DND-41 (cell line): ENCODE measurements around the gene PTPRG.

ENCODE experiments used
- ATAC-seq: fragments of 200-7000 bp; cut with Tn5 transposase; 3 replicates; pipeline ENCODE4 v1.9.1; 2021; ENCODE audit warnings: low read depth; ENCODE audit not compliant: insufficient read depth
- DNase-seq: peaks from one replicate; pipeline ENCODE4 v3.0.0-alpha.2; 2020
- H2AFZ ChIP-seq: 2 replicates; pipeline ENCODE4 v1.6.0; 2012; ENCODE audit warnings: low read depth, low read length
- H3K27ac ChIP-seq: 2 replicates; pipeline ENCODE4 v1.5.1; 2012; ENCODE audit warnings: low read length, inconsistent platforms
- H3K27me3 ChIP-seq: fragments of 200-600 bp; sonication (generic); 2 replicates; pipeline ENCODE4 v1.6.0; 2012; ENCODE audit warnings: low read length, mild to moderate bottlenecking, inconsistent platforms; ENCODE audit not compliant: insufficient read depth, poor library complexity
- H3K36me3 ChIP-seq: 2 replicates; pipeline ENCODE4 v1.5.1; 2012; ENCODE audit warnings: low read length, inconsistent platforms; ENCODE audit not compliant: insufficient read depth
- H3K4me1 ChIP-seq: 2 replicates; pipeline ENCODE4 v1.5.1; 2012; ENCODE audit warnings: mild to moderate bottlenecking, low read length; ENCODE audit not compliant: insufficient read depth
- H3K4me2 ChIP-seq: 2 replicates; pipeline ENCODE4 v1.6.0; 2012; ENCODE audit warnings: mild to moderate bottlenecking, moderate library complexity, low read length, inconsistent platforms; ENCODE audit not compliant: insufficient read depth
- H3K4me3 ChIP-seq, 2 experiments: fragments of 200-600 bp in 1 of 2; shearing (Covaris generic) in 1 of 2; 2 replicates each; pipeline ENCODE4 v1.5.1; 2012 to 2016; ENCODE audit warnings: inconsistent platforms in 2 of 2, low read length in 2 of 2, mild to moderate bottlenecking in 2 of 2, low read depth in 1 of 2, moderate library complexity in 1 of 2
- H3K79me2 ChIP-seq: 2 replicates; pipeline ENCODE4 v1.6.0; 2012; ENCODE audit warnings: low read length, inconsistent platforms; ENCODE audit not compliant: insufficient read depth
- H3K9ac ChIP-seq: 2 replicates; pipeline ENCODE4 v1.6.0; 2012; ENCODE audit warnings: low read depth, mild to moderate bottlenecking, inconsistent platforms, low read length, moderate library complexity
- H3K9me3 ChIP-seq: 2 replicates; pipeline ENCODE4 v1.5.1; 2012; ENCODE audit warnings: low read length, moderate library complexity, mild to moderate bottlenecking, inconsistent platforms; ENCODE audit not compliant: insufficient read depth, severe bottlenecking
- H4K20me1 ChIP-seq: 2 replicates; pipeline ENCODE4 v1.6.0; 2012; ENCODE audit warnings: low read length; ENCODE audit not compliant: insufficient read depth
- CTCF ChIP-seq: IDR thresholded peaks from 2 replicates; pipeline ENCODE4 v1.5.1; 2012; ENCODE audit warnings: borderline replicate concordance, low read length, moderate library complexity, mild to moderate bottlenecking; ENCODE audit not compliant: poor library complexity, severe bottlenecking; ENCODE audit errors: extremely low read depth
- EZH2 ChIP-seq: IDR thresholded peaks from 3 replicates; pipeline ENCODE4 v1.6.1; 2012; ENCODE audit warnings: borderline replicate concordance, low read depth, mild to moderate bottlenecking, moderate library complexity, low read length, inconsistent platforms; ENCODE audit not compliant: severe bottlenecking

The PTPRG gene

GRCh38 chr3:61736506-61736905 is 175.1 kb downstream of the PTPRG start:
- Histone ChIP-seq H2AFZ (no peak overlapping the region), H3K36me3 (no peaks in the 10 kb centered on the region), H3K9ac (no peak overlapping the region), H3K79me2 (no peaks in the 10 kb centered on the region), H3K27me3 (no peaks in the 10 kb centered on the region), H4K20me1 (no peaks in the 10 kb centered on the region), H3K4me2 (no peak overlapping the region), H3K27ac (no peak overlapping the region), H3K4me3 (no peak overlapping the region), H3K9me3 (no peaks in the 10 kb centered on the region), H3K4me1 (no peaks in the 10 kb centered on the region)
- DNase-seq (no peak), ATAC-seq (no peak)
- no peak for TF ChIP-seq CTCF
- TF ChIP-seq EZH2 = no peak

- DNase-seq = no peak
- Histone ChIP-seq H3K4me2 (no peak overlapping the region), H3K9ac (no peak overlapping the region), H3K79me2 (no peaks in the 10 kb centered on the region), H3K9me3 (no peaks in the 10 kb centered on the region), H3K36me3 (no peaks in the 10 kb centered on the region), H3K27ac (no peak overlapping the region), H2AFZ (no peak overlapping the region), H3K4me1 (no peaks in the 10 kb centered on the region), H3K4me3 (no peak overlapping the region), H3K27me3 (no peaks in the 10 kb centered on the region), H4K20me1 (no peaks in the 10 kb centered on the region)
- TF ChIP-seq CTCF (no peak), EZH2 (no peak)
- no peak for ATAC-seq
Measured at GRCh38 chr3:61739640-61740039, 178.3 kb downstream of the PTPRG start.

- H3K4me3 ChIP-seq = no peak overlapping the region
- no peaks in the 10 kb centered on the region for H3K27me3 ChIP-seq
- H3K9ac ChIP-seq = no peak overlapping the region
- no peak for DNase-seq
- no peak overlapping the region for H3K27ac ChIP-seq
- TF ChIP-seq CTCF = no peak
- no peak for TF ChIP-seq EZH2
- H3K79me2 ChIP-seq = no peaks in the 10 kb centered on the region
- no peaks in the 10 kb centered on the region for H4K20me1 ChIP-seq
- H3K36me3 ChIP-seq = no peaks in the 10 kb centered on the region
- H3K4me1 ChIP-seq = no peaks in the 10 kb centered on the region
- H3K9me3 ChIP-seq = no peaks in the 10 kb centered on the region
- no peak overlapping the region for H2AFZ ChIP-seq
- H3K4me2 ChIP-seq = no peak overlapping the region
- no peak for ATAC-seq
Measured at GRCh38 chr3:61740494-61740893, 179.1 kb downstream of the PTPRG start.

- Histone ChIP-seq H3K36me3 (no peaks in the 10 kb centered on the region), H3K9me3 (no peaks in the 10 kb centered on the region), H2AFZ (no peak overlapping the region), H3K4me1 (no peaks in the 10 kb centered on the region), H3K4me3 (no peak overlapping the region), H3K27me3 (no peaks in the 10 kb centered on the region), H3K9ac (no peak overlapping the region), H3K79me2 (no peaks in the 10 kb centered on the region), H3K4me2 (no peak overlapping the region), H4K20me1 (no peaks in the 10 kb centered on the region), H3K27ac (no peak overlapping the region)
- DNase-seq = no peak
- no peak for ATAC-seq
- TF ChIP-seq EZH2 (no peak), CTCF (no peak)
Measured at GRCh38 chr3:61741551-61741950, 180.2 kb downstream of the PTPRG start.
